ENCODE measurements around the gene SPZ1.
"Not testable (repeated sequence)": the region's sequence is repeated elsewhere in the genome, so short reads cannot be mapped to it uniquely, and the experiment has no call there.

Gene SPZ1

DNA sequence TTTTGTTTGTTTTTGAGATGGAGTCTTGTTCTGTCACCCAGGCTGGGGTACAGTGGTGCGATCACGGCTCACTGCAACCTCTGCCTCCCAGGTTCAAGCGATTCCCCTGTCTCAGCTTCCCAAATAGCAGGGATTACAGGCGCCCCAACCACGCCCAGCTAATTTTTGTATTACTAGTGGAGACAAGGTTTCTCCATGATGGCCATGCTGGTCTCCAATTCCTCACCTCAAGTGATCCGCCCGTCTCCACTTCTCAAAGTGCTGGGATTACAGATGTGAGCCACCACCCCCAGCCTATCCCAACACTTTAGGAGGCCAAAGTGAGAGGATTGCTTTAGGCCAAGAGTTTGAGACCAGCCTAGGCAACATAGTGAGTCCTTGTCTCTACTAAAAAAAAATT, 19.3 kb downstream of the SPZ1 start:
- DNase-seq (ENCODE audit: low read depth): no peak

GRCh38 chr5:80341016-80341775, 21.4 kb downstream of the SPZ1 start:
- no peak for DNase-seq (ENCODE audit: low read depth)

DNA sequence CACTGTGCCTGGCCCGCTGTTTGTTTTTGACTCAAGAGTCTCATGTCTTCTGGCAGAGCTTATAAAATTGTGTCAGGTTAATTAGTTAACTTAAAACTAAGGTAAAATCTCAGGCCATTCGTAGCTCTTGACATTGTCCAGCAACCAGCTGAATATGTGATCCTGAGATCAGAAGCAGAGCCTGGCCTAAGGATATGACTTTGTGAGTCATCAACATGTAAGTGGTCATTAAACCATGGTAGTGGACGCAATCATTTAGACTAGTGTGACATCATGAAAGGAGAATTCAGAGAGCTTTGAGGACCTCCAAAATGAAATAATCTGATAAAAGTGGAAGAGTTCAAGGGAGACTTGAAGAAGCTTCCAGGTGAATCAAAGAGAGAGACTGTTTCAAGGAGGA, 23.3 kb downstream of the SPZ1 start:
- peak; percentile 12 for DNase-seq (ENCODE audit: low read depth)

GRCh38 chr5:80346055-80346454, 26.3 kb downstream of the SPZ1 start:
- peak; percentile 18 for DNase-seq (ENCODE audit: low read depth)

DNA sequence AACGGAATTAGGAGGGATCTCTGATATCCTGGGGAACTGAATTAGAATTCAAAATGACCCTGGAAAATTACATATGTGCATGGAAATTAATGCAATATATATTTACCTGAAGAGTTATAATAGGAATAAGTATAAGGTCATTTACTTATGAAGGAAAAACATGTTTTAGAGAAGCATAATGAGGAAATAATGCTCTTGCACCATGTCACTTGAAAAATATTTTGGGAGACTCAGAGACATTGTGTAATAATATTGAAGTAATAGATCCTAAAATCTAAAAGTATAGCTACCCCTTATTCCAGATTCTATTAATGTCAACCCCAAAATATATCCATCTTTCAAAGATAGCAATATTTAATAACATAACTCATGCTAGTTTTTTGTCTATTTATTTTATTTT, 28.4 kb downstream of the SPZ1 start:
- no peak for DNase-seq (ENCODE audit: low read depth)

- not testable (repeated sequence) for DNase-seq (ENCODE audit: low read depth)
These were observed 31.2 kb downstream of the SPZ1 start for GRCh38 chr5:80351019-80351418.

GRCh38 chr5:80355686-80356085, 35.9 kb downstream of the SPZ1 start:
- DNase-seq (ENCODE audit: low read depth): no peak

GRCh38 chr5:80357671-80358070, 37.9 kb downstream of the SPZ1 start:
- no peak for DNase-seq (ENCODE audit: low read depth)

DNA sequence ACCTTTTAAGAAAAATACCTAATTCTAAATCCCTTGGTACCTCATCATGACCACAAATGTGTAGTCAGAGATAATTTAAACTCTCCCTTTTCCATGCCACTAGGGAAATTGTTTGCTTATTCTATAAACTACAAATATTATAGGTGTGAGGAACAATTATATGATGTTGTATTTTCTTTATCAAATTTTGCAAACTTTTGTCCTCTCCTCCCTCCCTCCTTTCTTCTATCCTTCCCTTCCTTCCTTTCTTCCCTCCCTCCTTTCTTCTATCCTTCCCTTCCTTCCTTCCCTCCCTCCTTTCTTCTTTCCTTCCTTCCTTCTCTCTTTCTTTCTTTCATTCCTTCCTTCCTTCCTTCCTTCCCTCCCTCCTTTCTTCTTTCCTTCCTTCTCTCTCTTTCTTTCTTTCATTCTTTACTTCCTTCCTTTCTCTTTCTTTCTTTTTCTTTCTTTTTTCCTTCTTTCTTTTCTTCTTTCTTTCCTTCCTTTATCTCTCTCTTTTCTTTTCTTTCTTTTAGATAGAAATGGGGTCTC, 41.2 kb downstream of the SPZ1 start:
- no peak for DNase-seq (ENCODE audit: low read depth)

- no peak for DNase-seq (ENCODE audit: low read depth)
These were observed 45.1 kb downstream of the SPZ1 start for GRCh38 chr5:80364892-80365291.

DNA sequence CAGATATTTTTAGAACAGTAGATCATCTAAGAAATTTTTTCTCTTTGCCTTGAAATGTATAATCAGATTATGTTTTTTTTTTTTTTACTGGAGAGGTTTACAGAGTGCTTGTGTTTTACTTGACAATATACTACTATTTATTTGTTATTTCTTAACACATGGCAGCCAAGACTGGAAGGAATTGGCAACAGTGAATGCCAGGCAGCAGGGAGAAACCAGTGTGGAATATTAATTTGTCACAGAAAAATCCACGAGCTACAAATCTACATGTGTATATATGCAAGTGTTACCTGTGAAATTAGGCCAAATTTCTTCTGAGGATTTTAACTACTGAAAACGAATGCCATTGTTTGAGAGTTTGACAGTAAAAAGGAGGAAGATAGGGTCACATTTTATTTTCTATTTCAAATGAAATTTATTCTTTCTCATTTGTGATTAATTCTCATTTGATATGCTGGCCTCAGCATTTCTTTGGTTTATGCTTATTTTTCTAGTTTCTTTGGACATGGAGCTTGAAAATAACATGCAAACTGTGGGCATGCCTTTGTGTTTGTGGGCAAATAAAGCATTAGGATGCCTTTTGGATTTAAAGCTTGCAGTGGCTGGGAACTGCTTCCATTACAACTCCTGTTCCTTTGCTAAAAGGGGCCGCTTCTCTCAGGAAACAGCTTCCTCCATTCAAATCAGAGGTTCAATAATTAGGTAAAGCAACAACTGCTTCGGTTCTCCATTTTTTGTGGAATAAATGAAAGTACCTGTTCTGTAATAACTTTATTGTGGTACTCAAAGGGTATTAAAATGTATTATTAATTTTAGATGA, 49.1 kb downstream of the SPZ1 start:
- no peak for DNase-seq (ENCODE audit: low read depth)

- no peak for DNase-seq (ENCODE audit: low read depth)
These were observed 49.7 kb downstream of the SPZ1 start for GRCh38 chr5:80369521-80369920.

DNA sequence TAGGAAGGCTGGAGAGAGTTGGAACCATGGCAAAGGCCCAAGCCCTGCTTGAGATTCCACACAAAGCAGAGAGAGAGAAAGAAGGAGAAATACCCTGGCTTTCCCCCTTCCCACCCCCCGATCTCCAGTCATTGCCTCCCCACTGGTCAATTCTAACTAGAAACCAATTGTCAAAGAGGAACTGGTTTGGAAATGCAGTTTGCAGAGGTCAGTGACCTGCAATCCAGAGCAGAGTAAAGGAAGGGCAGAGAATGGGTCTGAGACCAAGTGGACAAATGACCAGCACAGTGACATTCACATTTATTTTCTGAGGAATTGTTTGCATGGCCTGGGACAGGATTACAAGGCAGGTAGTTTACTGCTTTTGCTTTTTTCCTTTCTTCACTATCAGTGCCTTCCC, 50.6 kb downstream of the SPZ1 start:
- no peak for DNase-seq (ENCODE audit: low read depth)
